DOHH2 (cell line): ENCODE results near the gene IFNA16.
"Not testable (repeated sequence)": the region's sequence is repeated elsewhere in the genome, so short reads cannot be mapped to it uniquely, and the experiment has no call there.

Source experiments
- CTCF ChIP-seq: fragments of 200-600 bp; sonication (generic); IDR thresholded peaks from one replicate; pipeline ENCODE4 v1.5.1; 2014; ENCODE audit warnings: antibody characterized with exemption, mild to moderate bottlenecking, low read depth, low read length; ENCODE audit not compliant: poor library complexity, severe bottlenecking
- EZH2phosphoT487 ChIP-seq: fragments of 200-600 bp; sonication (generic); IDR thresholded peaks from 2 replicates; pipeline ENCODE4 v1.6.1; 2017; ENCODE audit warnings: borderline replicate concordance, mild to moderate bottlenecking, antibody characterized with exemption, low read length, moderate library complexity, mixed read lengths

- TF ChIP-seq CTCF, EZH2phosphoT487: not testable (repeated sequence)
These were observed 6.3 kb downstream of the IFNA16 start for GRCh38 chr9:21210782-21211181.
